Right lobe of liver (tissue), 4 donors: ENCODE measurements around the gene NDFIP2.
A peak's percentile ranks its signal among the peaks of the same experiment; 100 is the strongest.

ENCODE experiments used
- POLR2A ChIP-seq: fragments of 450-650 bp; IDR thresholded peaks from one replicate; pipeline ENCODE4 v1.6.1; 2017; ENCODE audit warnings: antibody characterized with exemption, mild to moderate bottlenecking
- TF ChIP-seq, protein P1 (sequence below), 4 donors: fragments of 200-600 bp in 3 of 4; fragments of 450-650 bp in 1 of 4; IDR thresholded peaks; one replicate each; pipeline versions ENCODE4 v1.5.1 to v1.8.0; 2016 to 2022; ENCODE audit warnings: antibody characterized with exemption in 4 of 4, mild to moderate bottlenecking in 2 of 4
- donor health status: DM: no; HTN: no; CAD: no.
- donor health status: DM: no; HTN: no; CAD: no.
- donor health status: DM: no; HTN: yes; CAD: no.

- TF ChIP-seq, protein P1, sequence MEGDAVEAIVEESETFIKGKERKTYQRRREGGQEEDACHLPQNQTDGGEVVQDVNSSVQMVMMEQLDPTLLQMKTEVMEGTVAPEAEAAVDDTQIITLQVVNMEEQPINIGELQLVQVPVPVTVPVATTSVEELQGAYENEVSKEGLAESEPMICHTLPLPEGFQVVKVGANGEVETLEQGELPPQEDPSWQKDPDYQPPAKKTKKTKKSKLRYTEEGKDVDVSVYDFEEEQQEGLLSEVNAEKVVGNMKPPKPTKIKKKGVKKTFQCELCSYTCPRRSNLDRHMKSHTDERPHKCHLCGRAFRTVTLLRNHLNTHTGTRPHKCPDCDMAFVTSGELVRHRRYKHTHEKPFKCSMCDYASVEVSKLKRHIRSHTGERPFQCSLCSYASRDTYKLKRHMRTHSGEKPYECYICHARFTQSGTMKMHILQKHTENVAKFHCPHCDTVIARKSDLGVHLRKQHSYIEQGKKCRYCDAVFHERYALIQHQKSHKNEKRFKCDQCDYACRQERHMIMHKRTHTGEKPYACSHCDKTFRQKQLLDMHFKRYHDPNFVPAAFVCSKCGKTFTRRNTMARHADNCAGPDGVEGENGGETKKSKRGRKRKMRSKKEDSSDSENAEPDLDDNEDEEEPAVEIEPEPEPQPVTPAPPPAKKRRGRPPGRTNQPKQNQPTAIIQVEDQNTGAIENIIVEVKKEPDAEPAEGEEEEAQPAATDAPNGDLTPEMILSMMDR (IDR thresholded peaks at IDR 0.05), result peak; percentile 83 to 90 (median 84)
- no peak for TF ChIP-seq POLR2A
Observed at GRCh38 chr13:79541426-79542049, 60.6 kb downstream of the NDFIP2 start.
